HG02943 (cell line): ENCODE results near the gene CPT1A.

Experiments used
- ATAC-seq: cut with Tn5 transposase; IDR thresholded peaks from one replicate; pipeline ENCODE4 v1.9.1; 2021; ENCODE audit warnings: mild to moderate bottlenecking, low read depth, moderate library complexity; ENCODE audit not compliant: unreplicated experiment

Gene CPT1A

DNA sequence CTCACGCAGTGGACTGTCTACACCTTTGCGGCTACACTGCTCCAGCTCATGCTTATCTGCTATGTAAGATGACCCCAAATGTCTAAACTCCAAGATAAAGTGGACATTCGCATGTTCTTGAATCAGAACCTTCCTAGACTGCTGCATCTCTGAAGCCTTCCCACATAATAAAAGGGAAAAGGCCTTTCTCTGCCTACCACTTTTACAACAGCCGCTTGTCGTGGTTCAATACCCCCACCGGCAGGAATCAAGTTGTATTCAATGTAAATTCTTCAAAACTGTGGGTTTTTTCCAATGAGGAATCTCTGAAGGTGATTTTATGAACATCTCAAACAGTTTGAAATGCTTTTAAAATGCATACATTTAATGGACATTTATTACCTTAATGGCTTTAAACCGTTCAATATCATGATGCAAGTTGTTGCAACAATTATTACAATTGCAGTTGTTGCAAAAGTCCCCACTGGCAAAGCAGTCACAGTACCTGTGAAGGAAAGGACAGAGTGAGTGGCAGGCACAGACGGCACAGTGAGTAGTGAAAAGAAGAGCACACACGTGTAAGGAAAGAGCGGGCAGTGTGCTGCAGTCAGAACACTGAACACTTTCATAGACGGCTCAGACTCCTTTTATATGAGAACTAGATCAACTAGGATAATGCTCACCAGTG is 126.1 kb downstream of the CPT1A start:
- ATAC-seq = no peak

GRCh38 chr11:68714060-68714856 is 127.5 kb downstream of the CPT1A start:
- ATAC-seq = no peak

- ATAC-seq = no peak
Measured at GRCh38 chr11:68711114-68711513, 130.6 kb downstream of the CPT1A start.

DNA sequence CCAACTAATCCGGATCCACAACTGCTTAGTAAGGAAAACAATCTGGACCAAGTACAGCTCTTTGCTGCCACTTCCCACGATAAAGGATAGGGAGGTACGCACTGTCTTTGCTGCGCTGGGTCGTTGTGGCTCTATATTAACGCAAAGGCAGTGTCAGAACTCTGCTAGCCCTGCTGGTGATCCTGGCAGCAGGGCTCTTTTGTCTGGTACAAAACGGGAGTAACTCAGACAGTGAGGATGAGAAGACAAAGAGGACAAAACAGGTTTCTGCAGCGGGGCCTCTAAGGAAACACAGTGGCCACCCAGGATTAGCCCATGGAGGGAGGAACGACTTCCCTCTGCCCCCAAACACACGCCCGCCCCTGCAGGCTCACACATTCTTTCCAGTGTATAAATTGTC is 131.3 kb downstream of the CPT1A start:
- no peak for ATAC-seq

GRCh38 chr11:68709062-68709461 is 132.7 kb downstream of the CPT1A start:
- no peak for ATAC-seq

GRCh38 chr11:68707527-68707926 is 134.2 kb downstream of the CPT1A start:
- no peak for ATAC-seq

GRCh38 chr11:68704887-68705286 is 136.8 kb downstream of the CPT1A start:
- no peak for ATAC-seq
